ENCODE measurements around the gene POLR2E.
"Not testable (repeated sequence)": the region's sequence is repeated elsewhere in the genome, so short reads cannot be mapped to it uniquely, and the experiment has no call there.

Gene POLR2E

DNA sequence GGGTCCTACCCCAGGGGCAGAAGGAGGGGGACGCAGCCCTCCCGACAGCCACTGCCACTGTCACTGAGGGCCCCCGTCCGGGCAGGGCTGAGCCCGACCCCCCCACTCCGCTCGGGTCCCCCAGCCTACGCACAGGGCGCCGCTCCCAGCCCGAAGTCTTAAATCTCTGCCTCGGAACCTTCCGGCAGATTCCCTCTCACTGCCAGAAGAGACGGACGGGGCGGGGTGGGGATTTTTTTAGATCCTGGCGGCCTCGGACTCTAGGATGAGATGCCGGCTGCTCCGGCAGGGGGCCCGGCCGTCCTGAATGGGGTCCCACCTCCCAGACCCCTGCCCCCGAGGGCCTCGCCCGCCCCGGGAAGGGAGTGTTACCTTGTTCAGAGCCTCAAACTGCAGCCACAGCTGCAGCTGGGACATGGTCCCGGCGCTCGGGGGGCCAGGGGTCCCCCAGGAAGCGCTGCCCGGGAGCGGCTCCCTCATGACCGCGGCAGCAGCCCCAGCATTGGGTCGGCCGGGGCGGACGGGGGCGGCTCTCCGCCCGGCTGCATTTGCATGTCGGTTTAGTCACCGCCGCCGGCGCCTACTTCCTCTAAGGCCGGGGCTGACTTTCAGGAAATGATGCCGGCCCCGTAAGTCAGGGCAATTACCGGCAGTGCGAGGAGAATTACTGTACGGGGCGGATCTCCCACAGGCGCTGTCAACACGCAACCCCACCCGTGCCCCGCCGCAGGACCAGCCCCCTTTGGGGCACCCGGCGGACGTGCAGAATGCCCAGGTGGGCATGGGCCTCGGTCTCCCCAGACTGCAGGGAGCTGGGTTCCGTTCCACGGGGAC is 36.8 kb upstream of the POLR2E start:
- FAIRE-seq (no peak), DNase-seq (ENCODE audit: insufficient read length, low spot score) (no peak)
- TF ChIP-seq, protein P1, sequence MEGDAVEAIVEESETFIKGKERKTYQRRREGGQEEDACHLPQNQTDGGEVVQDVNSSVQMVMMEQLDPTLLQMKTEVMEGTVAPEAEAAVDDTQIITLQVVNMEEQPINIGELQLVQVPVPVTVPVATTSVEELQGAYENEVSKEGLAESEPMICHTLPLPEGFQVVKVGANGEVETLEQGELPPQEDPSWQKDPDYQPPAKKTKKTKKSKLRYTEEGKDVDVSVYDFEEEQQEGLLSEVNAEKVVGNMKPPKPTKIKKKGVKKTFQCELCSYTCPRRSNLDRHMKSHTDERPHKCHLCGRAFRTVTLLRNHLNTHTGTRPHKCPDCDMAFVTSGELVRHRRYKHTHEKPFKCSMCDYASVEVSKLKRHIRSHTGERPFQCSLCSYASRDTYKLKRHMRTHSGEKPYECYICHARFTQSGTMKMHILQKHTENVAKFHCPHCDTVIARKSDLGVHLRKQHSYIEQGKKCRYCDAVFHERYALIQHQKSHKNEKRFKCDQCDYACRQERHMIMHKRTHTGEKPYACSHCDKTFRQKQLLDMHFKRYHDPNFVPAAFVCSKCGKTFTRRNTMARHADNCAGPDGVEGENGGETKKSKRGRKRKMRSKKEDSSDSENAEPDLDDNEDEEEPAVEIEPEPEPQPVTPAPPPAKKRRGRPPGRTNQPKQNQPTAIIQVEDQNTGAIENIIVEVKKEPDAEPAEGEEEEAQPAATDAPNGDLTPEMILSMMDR (IDR thresholded peaks at IDR 0.05; ENCODE audit: insufficient read depth, missing control alignments), result no peak

DNA sequence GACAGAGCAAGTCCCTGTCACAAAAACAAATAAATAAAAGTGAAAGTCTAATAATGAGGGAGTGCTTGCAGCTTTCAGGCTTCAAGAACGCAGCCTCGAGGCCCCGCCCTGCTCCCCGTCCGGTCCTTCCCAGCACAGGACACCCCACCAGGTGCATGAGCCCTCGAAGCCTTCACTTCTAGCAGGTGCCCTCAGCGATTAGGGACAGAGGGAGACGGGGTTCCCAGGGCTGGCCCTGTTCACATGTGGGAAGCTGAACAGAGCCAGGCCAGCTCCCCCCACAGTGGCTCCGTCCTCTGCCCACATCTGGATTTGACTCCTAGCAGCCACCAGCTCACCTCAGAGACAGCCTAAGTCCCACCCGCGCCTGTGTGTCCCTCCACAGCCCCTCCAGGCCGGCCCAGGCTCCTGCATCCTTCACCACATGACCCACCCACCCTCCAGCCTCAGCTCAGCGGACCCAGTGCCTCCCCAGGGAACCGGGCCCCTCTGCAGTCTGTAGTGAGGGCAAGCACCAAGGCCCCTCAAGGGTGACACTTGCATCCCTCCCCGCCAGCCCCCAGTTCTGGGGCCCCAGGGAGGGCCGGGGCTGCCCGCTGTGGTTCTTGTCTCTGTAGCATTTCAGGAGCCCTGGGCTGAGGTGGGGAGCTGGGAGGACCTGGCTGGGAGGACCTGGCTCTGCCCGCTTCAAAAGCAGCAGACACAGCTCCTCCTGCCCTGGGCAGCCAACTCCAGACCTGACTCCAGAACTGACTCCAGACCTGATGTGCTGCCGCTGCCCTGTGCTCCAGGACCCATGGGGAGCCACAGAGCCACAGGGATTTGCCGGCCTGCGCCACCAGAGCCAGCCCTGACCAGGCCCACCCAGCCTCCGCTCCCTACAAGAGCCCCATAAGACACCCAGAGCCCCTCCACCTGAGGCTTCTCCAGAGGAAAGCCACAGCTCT is 35.9 kb upstream of the POLR2E start:
- no peak for FAIRE-seq
- TF ChIP-seq, protein P1 (IDR thresholded peaks at IDR 0.05; ENCODE audit: insufficient read depth, missing control alignments), result no peak
- no peak for DNase-seq (ENCODE audit: insufficient read length, low spot score)

DNA sequence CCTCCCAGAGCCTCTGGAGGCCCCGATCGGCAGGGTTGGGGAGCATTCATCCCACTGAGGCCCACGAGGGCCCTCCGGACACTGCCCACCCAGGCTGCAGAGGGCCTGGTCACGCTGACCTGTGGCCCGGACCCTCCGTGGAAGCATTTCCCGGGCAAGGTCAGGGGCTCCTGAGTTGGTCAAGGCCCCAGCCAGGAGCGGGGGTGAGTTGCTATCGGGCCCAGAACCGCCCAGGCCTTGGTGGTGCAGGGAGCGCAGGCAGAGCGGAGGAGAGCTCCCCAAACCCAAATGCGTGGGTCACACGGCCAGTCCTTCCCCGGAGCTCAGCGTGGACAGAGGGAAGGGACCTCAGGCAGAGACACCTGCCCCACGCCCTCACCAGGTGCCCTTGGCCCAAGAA is 34.4 kb upstream of the POLR2E start:
- FAIRE-seq (no peak), DNase-seq (ENCODE audit: insufficient read length, low spot score) (no peak)
- TF ChIP-seq, protein P1 (IDR thresholded peaks at IDR 0.05; ENCODE audit: insufficient read depth, missing control alignments), result no peak

DNA sequence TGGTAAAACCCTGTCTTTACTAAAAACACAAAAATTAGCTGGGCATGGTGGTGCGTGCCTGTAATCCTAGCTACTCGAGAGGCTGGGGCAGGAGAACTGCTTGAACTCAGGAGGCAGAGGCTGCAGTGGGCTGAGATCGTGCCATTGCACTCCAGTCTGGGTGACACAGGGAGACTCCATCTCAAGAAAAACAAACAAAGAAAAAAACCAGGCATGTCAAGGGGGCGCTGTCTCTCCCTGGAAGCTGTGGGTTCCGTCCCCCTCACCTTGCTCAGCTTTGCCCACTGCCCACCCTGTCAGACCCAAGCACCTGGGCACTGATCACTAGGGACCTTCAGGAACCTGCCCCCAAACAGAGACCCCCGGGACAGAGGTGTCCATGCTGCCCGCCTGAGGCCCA is 33.9 kb upstream of the POLR2E start:
- DNase-seq (ENCODE audit: insufficient read length, low spot score); FAIRE-seq: not testable (repeated sequence)

DNA sequence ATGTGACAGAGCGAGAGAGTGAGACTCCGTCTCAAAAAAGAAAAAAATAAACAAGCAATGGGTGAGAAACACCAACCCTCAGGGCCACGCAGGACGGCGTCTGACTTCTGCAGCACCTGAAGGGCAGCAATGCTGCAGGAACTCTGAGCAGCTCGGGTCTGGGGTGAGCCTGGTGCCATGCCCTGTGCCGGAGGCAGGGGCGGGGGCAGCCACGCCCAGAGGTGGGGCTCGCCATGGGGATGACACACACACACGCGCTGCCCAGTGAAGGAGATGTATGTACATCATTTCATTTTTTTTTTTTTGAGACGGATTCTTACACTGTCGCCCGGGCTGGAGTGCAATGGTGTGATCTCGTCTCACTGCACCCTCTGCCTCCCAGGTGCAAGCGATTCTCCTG is 32.9 kb upstream of the POLR2E start:
- no peak for FAIRE-seq
- no peak for DNase-seq (ENCODE audit: insufficient read length, low spot score)
- TF ChIP-seq, protein P1 (IDR thresholded peaks at IDR 0.05; ENCODE audit: insufficient read depth, missing control alignments), result no peak

DNA sequence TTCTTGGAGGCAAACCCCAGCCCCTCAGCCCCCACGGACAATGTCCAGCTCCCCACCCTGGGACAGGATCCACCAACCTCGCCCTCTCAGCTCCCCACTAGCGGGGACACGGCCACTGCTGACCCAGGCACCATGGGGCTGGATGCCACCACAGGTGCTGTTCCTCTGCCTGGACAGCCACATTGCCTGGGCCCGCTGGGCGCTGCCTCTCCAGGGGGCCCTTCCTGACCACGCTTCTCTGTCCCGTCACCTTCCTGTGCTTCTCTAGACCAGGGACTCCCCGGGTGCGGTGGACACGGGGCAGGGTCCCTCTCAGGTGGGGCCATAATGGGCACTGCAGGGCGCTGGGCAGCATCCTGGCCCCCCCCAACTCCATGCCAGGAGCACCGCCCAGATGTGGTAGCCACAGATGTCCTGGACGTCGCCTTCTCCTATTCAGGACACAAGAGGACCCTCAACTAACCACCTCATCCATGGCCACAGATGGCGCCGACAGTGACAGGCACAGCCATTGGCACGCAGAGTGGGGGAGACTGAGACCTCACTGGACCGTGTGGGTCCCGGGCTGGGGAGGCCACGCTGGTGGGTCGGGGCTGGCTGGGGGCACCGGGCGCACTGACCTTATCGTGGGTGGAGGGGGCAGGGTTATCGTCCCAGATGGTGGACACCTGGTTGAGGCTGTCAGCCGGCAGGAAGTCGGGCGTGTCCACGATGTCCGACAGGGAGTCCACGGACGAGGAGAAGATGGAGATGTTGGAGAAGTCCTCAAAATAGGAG is 32.0 kb upstream of the POLR2E start:
- TF ChIP-seq, protein P1 (IDR thresholded peaks at IDR 0.05; ENCODE audit: insufficient read depth, missing control alignments), result no peak
- DNase-seq (ENCODE audit: insufficient read length, low spot score) (no peak), FAIRE-seq (no peak)
